ENCODE results near the gene RND3. TPM values are rescaled to one million over a fixed set of nuclear protein-coding genes. Genes with fewer than 3 reads are reported as not detected.

RND3 gene
- polyA plus RNA-seq (ENCODE audit: insufficient read length), result 49.9 TPM
- long read RNA-seq, donor 1, transcript RND3-202 (5 exons, 2,777 nt), result major isoform, 6 of 11 reads
- long read RNA-seq, donor 1, partial matches to known transcripts, result 0 of 11 reads
- long read RNA-seq, donor 1, other reads (novel, unspliced or antisense), result 0 of 11 reads
- long read RNA-seq, donor 2, transcript RND3-202 (5 exons, 2,777 nt), result major isoform, 7 of 9 reads
- long read RNA-seq, donor 2, partial matches to known transcripts, result 0 of 9 reads
- long read RNA-seq, donor 2, other reads (novel, unspliced or antisense), result 0 of 9 reads
- long read RNA-seq, donor 3, transcript RND3-202 (5 exons, 2,777 nt), result major isoform, 7 of 9 reads
- long read RNA-seq, donor 3, partial matches to known transcripts, result 0 of 9 reads
- long read RNA-seq, donor 3, other reads (novel, unspliced or antisense), result 0 of 9 reads
- long read RNA-seq, donor 4, partial matches to known transcripts, result 0 of 2 reads
- long read RNA-seq, donor 4, other reads (novel, unspliced or antisense), result 0 of 2 reads
- long read RNA-seq, donor 5, transcript RND3-201 (6 exons, 2,711 nt), result minor isoform, 5 of 12 reads
- long read RNA-seq, donor 5, transcript RND3-202 (5 exons, 2,777 nt), result major isoform, 7 of 12 reads
- long read RNA-seq, donor 5, partial matches to known transcripts, result 0 of 12 reads
- long read RNA-seq, donor 5, other reads (novel, unspliced or antisense), result 0 of 12 reads
- long read RNA-seq, donor 6, transcript RND3-202 (5 exons, 2,777 nt), result major isoform, 6 of 11 reads
- long read RNA-seq, donor 6, partial matches to known transcripts, result 0 of 11 reads
- long read RNA-seq, donor 6, other reads (novel, unspliced or antisense), result 0 of 11 reads
- long read RNA-seq, donor 7, transcript RND3-201 (6 exons, 2,711 nt), result minor isoform, 5 of 19 reads
- long read RNA-seq, donor 7, transcript RND3-202 (5 exons, 2,777 nt), result major isoform, 10 of 19 reads
- long read RNA-seq, donor 7, partial matches to known transcripts, result 0 of 19 reads
- long read RNA-seq, donor 7, other reads (novel, unspliced or antisense), result 0 of 19 reads
- long read RNA-seq, donor 8, partial matches to known transcripts, result 0 of 2 reads
- long read RNA-seq, donor 8, other reads (novel, unspliced or antisense), result 0 of 2 reads

GRCh38 chr2:150487537-150488429 lies at the start of gene RND3:
TSS of gene RND3 (minus strand) at chr2:150487667. CDS start at chr2:150487417, 250 bp downstream.
- peak; percentile 98 for DNase-seq

- DNase-seq, result no peak
Measured at GRCh38 chr2:150535176-150535575, 47.7 kb upstream of the RND3 start.

GRCh38 chr2:150532879-150533278 lies 45.4 kb upstream of the RND3 start:
- no peak for DNase-seq

- no peak for DNase-seq
Measured at GRCh38 chr2:150532020-150532419, 44.6 kb upstream of the RND3 start.

- DNase-seq, result no peak
Measured at GRCh38 chr2:150531591-150531990, 44.1 kb upstream of the RND3 start.

GRCh38 chr2:150530168-150530567 lies 42.7 kb upstream of the RND3 start:
- no peak for DNase-seq

GRCh38 chr2:150528861-150529801 lies 41.7 kb upstream of the RND3 start:
- DNase-seq, result no peak

- peak; percentile 46 for DNase-seq
Measured at GRCh38 chr2:150526827-150527226, 39.4 kb upstream of the RND3 start.

GRCh38 chr2:150526006-150526405 lies 38.5 kb upstream of the RND3 start:
- DNase-seq, result peak; percentile 17

- no peak for DNase-seq
Measured at GRCh38 chr2:150522269-150522668, 34.8 kb upstream of the RND3 start.

- no peak for DNase-seq
Measured at GRCh38 chr2:150520887-150521664, 33.6 kb upstream of the RND3 start.

- no peak for DNase-seq
Measured at GRCh38 chr2:150520033-150520432, 32.6 kb upstream of the RND3 start.

GRCh38 chr2:150517951-150518680 lies 30.6 kb upstream of the RND3 start:
- DNase-seq, result no peak

- no peak for DNase-seq
Measured at GRCh38 chr2:150513647-150514046, 26.2 kb upstream of the RND3 start.

- no peak for DNase-seq
Measured at GRCh38 chr2:150508497-150509137, 21.1 kb upstream of the RND3 start.

GRCh38 chr2:150507071-150507470 lies 19.6 kb upstream of the RND3 start:
- DNase-seq, result no peak

GRCh38 chr2:150505178-150505577 lies 17.7 kb upstream of the RND3 start:
- no peak for DNase-seq

- DNase-seq, result no peak
Measured at GRCh38 chr2:150495993-150496627, 8.6 kb upstream of the RND3 start.

All from left kidney (tissue), 8 donors.